Chondrocyte (in vitro differentiated cells): ENCODE results near the gene VPS26A. TPM values are rescaled to one million over a fixed set of nuclear protein-coding genes. Genes with fewer than 3 reads are reported as not detected.
A peak's percentile ranks its signal among the peaks of the same experiment; 100 is the strongest.
"Not testable (repeated sequence)": the region's sequence is repeated elsewhere in the genome, so short reads cannot be mapped to it uniquely, and the experiment has no call there.

Experiments
- DNase-seq: peaks from one replicate; pipeline ENCODE4 v3.0.0; 2021; ENCODE audit warnings: mixed read lengths, low spot score
- H3K27ac Mint-ChIP-seq: one replicate; pipeline ENCODE4 v1.8.0; 2021; ENCODE audit warnings: mild to moderate bottlenecking, moderate library complexity, mixed read lengths; ENCODE audit not compliant: unreplicated experiment
- H3K27me3 Mint-ChIP-seq: 2 replicates; pipeline ENCODE4 v1.8.0; 2021; ENCODE audit warnings: low read depth, mixed read lengths
- H3K36me3 Mint-ChIP-seq: 2 replicates; pipeline ENCODE4 v1.8.0; 2021; ENCODE audit warnings: low read depth, mixed read lengths
- H3K4me1 Mint-ChIP-seq: 2 replicates; pipeline ENCODE4 v1.8.0; 2021; ENCODE audit warnings: low read depth, mild to moderate bottlenecking, mixed read lengths
- H3K4me3 Mint-ChIP-seq: one replicate; pipeline ENCODE4 v1.8.0; 2021; ENCODE audit warnings: mild to moderate bottlenecking, moderate library complexity, mixed read lengths; ENCODE audit not compliant: unreplicated experiment
- H3K9me3 Mint-ChIP-seq: 2 replicates; pipeline ENCODE4 v1.8.0; 2021; ENCODE audit warnings: low read depth, mixed read lengths
- total RNA-seq: library from RNA; stranded (reverse); gene quantifications from 3 replicates; pipeline ENCODE4 v1.2.1, GENCODE V29; 2021
- TF ChIP-seq, protein P1 (sequence below): fragments of 200-600 bp; sonication (generic); IDR thresholded peaks from 2 replicates; pipeline ENCODE4 v1.5.0; 2021; ENCODE audit warnings: antibody characterized with exemption, mild to moderate bottlenecking, moderate library complexity

Gene VPS26A
- total RNA-seq, 1 donor from 2014 or later, result 61.6 TPM

DNA sequence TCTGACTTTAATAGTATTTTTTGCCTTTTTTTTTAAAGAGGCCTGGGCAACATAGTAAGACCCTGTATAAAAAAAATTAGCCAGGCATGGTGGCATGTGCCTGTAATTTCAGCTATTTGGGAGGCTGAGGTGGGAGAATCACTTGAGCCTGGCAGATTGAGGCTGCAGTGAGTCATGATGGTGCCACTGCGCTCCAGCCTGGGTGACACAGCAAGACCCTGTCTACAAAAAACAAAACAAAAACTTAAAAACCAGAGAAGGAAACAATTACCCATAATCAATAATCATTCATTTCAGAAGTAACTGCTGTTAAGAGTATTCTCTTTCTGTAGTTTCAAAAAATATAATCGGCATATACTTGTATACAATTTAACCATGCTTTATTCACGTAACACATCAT, 28.0 kb downstream of the VPS26A start:
- H3K27ac Mint-ChIP-seq, result peak overlapping the region; percentile 27
- H3K9me3 Mint-ChIP-seq, result no peaks in the 10 kb centered on the region
- TF ChIP-seq, protein P1, sequence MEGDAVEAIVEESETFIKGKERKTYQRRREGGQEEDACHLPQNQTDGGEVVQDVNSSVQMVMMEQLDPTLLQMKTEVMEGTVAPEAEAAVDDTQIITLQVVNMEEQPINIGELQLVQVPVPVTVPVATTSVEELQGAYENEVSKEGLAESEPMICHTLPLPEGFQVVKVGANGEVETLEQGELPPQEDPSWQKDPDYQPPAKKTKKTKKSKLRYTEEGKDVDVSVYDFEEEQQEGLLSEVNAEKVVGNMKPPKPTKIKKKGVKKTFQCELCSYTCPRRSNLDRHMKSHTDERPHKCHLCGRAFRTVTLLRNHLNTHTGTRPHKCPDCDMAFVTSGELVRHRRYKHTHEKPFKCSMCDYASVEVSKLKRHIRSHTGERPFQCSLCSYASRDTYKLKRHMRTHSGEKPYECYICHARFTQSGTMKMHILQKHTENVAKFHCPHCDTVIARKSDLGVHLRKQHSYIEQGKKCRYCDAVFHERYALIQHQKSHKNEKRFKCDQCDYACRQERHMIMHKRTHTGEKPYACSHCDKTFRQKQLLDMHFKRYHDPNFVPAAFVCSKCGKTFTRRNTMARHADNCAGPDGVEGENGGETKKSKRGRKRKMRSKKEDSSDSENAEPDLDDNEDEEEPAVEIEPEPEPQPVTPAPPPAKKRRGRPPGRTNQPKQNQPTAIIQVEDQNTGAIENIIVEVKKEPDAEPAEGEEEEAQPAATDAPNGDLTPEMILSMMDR, result no peak

DNA sequence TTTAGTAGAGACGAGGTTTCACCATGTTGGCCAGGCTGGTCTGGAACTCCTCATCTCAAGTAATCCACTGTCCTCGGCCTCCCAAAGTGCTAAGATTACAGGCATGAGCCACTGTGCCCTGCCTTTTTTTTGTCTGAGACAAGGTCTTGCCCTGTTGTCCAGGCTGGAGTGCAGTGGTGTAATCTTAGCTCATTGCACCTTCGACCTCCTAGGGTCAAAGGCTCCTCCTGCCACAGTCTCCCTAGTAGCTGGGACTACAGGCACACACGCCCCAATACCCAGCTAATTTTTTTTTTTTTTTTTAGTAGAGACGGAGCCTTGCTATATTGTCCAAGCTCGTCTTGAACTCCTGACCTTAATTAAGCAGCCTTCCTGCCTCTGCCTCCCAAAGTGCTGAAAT, 29.2 kb downstream of the VPS26A start:
- no peak for DNase-seq
- Mint-ChIP-seq H3K4me1 (no peaks in the 10 kb centered on the region), H3K27me3 (no peaks in the 10 kb centered on the region), H3K4me3 (no peak overlapping the region), H3K36me3 (peaks cover under 1% of the 10 kb centered on the region), H3K9me3 (no peaks in the 10 kb centered on the region), H3K27ac (no peak overlapping the region)
- TF ChIP-seq, protein P1, result no peak

More for the DNA sequence above, 28.0 kb downstream of the VPS26A start:
- H3K36me3 Mint-ChIP-seq, result no peaks in the 10 kb centered on the region
- peaks cover 4% of the 10 kb centered on the region for H3K4me1 Mint-ChIP-seq
- H3K4me3 Mint-ChIP-seq, result no peak overlapping the region
- DNase-seq, result no peak
- no peaks in the 10 kb centered on the region for H3K27me3 Mint-ChIP-seq

DNA sequence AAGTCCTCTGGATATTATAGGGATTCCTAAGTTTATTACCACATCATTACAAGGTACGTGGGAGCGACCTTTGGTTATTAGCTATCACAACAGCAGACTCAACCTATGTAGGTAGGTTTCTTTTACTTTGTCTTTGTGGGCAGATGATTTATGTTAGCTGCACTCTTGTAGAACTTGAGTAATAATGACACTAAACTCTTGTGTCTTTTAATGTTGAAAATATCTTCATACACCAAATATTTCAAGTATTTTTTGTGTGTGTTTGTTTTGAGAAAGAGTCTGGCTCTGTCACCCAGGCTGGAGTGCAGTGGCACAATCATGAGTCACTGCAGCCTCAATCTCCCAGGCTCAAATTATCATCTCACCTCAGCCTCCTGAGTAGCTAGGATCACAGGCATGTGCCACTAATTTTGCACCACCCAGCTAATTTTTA, 36.8 kb downstream of the VPS26A start:
- peaks cover 9% of the 10 kb centered on the region for H3K4me1 Mint-ChIP-seq

DNA sequence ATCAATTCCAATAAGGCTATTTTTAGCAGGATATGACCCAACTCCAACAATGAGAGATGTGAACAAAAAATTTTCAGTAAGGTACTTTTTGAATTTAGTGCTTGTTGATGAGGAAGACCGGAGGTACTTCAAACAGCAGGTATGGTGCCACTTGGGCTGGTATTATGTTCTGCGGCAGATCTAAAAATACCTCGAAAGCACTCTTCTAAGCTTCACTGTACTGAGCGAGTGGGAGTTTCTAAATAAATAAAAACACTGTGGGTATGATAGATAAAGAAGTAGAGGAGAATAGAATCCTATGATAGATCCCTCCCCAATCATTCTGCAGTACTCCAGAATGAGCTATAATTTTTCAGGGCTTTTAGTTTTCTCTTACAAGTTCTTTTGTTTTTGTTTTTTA, 44.5 kb downstream of the VPS26A start:
- DNase-seq, result no peak
- H3K36me3 Mint-ChIP-seq, result peaks cover 20% of the 10 kb centered on the region
- H3K9me3 Mint-ChIP-seq, result no peaks in the 10 kb centered on the region
- H3K27me3 Mint-ChIP-seq, result no peaks in the 10 kb centered on the region
- TF ChIP-seq, protein P1, result no peak
- no peak overlapping the region for H3K4me3 Mint-ChIP-seq
- no peak overlapping the region for H3K27ac Mint-ChIP-seq
- no peaks in the 10 kb centered on the region for H3K4me1 Mint-ChIP-seq

More for the DNA sequence above, 36.8 kb downstream of the VPS26A start:
- Mint-ChIP-seq H3K4me3 (no peak overlapping the region), H3K36me3 (peaks cover 8% of the 10 kb centered on the region), H3K27me3 (no peaks in the 10 kb centered on the region), H3K27ac (peak overlapping the region; percentile 75), H3K9me3 (no peaks in the 10 kb centered on the region)
- TF ChIP-seq, protein P1, result no peak
- DNase-seq, result no peak

DNA sequence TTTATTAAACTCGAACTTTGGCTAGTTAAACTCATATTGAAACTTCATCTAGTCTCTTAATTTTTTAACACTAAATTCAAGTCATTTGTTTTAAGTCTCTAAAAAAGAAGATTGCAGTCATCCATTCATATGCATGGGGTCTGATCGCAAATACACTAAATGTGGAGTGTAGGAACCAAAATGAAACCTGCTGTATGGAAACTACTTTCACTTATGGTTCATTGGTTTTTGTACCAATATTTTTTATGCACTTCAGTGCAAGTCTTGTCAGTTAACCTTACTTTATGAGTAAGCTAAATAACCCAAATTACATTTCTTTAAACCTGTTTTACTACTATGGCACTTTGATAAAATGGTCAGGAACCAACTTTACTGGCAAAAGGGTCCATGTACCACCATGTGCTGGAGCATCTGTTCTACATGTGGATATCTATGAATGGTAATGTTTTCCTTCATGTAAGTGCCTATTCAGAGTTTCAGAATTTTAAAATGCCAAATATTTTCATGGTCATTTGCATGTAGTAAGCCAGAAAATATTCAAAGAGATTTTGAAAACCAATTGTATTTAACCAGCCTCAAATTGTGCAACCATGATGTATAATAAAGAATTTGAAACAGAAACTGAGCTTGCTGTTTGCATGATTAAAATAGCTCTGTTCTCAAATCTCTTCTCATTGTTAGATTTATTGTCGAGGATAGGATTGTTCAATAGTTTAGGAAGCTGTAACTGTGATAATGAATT, 48.4 kb downstream of the VPS26A start:
- H3K4me3 Mint-ChIP-seq, result no peak overlapping the region
- TF ChIP-seq, protein P1, result no peak
- no peak overlapping the region for H3K27ac Mint-ChIP-seq
- H3K9me3 Mint-ChIP-seq, result no peaks in the 10 kb centered on the region
- peaks cover 19% of the 10 kb centered on the region for H3K36me3 Mint-ChIP-seq
- H3K27me3 Mint-ChIP-seq, result no peaks in the 10 kb centered on the region
- DNase-seq, result no peak
- no peaks in the 10 kb centered on the region for H3K4me1 Mint-ChIP-seq

DNA sequence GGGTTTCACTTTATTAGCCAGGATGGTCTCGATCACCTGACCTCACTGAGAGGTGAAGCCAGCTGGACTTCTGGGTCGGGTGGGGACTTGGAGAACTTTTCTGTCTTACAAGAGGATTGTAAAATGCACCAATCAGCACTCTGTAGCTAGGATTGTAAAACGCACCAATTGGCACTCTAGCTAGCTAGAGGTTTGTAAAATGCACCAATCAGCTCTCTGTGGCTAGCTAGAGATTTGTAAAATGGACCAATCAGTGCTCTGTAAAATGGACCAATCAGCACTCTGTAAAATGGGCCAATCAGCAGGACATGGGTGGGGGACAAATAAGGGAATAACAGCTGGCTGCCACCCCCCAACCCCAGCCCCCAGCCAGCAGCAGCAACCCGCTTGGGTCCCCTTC, 51.3 kb downstream of the VPS26A start:
- Mint-ChIP-seq H3K36me3 (peaks cover 10% of the 10 kb centered on the region), H3K4me1 (peaks cover 11% of the 10 kb centered on the region)
- H3K27me3 Mint-ChIP-seq, DNase-seq, H3K27ac Mint-ChIP-seq, H3K9me3 Mint-ChIP-seq, H3K4me3 Mint-ChIP-seq: not testable (repeated sequence)
